Fibroblast of skin of right quadriceps (primary cell): ENCODE data around the gene CCDC88C.
"Not testable (repeated sequence)": the region's sequence is repeated elsewhere in the genome, so short reads cannot be mapped to it uniquely, and the experiment has no call there.

Experiments used
- DNase-seq: peaks from one replicate; pipeline ENCODE4 v3.0.0-alpha.2; 2013

The CCDC88C gene

GRCh38 chr14:91417983-91418386 lies 365 bp upstream of the CCDC88C start:
- DNase-seq = peak; percentile 20

DNA sequence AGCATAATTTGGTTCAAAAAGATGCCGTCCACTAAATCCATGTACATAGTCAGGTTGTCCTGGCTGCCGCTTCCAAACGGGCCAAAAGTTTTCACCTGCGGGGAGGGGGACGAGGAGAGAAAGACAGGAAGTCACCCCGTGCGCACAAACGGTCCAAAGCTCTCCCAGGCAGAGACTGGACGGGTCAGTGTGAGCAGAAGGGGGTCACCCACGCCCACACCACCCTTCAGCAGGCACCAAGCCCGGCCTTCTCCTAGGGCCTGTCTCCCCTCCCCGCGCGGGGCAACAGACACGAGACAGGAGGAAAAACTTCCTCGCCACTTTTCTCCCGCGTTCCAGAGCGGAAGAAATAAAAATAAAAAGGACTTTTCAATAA lies 888 bp downstream of the CCDC88C start:
- DNase-seq = no peak

- DNase-seq = no peak
Observed at GRCh38 chr14:91415794-91416743, 1.6 kb downstream of the CCDC88C start.

DNA sequence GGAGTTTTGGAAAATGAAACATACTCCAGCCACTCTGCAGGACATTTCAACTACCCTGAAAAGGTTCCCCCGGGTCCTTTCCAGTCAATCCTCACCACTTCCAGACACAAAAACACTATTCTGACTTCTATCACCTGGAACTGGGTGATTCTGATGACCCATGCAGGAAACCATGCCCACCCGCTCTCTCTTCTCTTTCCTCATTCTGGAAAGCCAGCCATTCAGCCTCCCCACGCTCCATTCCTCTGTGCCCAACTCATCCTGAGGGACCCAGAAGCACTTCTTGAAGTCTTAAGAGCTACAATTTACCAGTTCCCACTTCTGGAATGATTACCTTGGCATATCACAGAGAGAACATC lies 3.2 kb downstream of the CCDC88C start:
- no peak for DNase-seq

DNA sequence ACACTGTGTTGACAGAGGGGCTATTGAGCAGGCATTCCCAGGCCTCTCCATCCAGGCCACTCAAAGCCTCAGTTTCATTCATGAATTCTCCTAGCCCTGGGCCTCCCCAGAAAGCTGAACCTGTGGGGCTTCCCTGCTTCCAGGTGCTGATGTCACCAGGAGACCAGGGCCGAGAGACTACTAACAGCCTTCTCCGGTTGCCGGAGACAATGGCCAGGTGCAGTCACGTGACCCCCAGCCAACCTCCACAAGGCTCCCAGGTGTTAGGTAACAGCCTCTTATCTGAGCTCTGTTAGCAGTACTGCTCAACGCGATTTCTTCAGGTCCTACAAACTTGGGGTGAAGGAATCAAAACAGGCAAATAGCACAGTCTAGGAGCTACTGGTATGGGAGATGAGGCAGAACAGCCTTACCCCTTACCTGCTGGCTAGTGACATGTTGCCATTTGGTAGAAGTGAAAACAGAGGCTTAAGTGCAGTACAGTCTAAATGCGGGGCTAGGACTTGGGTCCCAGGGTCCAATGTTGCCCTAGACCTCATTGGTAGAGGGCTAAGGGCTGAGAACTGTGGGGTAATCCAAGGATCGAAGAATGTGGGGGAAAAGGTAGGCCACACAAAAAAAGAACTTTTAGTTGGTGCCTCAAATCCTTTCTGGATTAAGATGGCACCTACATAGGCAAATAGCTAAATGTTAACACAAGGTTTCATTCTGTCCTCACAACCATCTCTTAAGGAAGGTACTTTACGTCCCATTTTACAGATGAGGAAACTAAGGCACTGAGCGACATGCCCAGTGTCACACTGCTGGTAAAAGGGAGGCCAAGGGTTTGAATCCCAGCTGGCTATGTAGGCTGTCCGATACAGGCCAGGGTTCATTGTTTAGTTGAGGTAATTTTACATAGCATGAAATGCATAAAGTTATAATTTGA lies 3.8 kb downstream of the CCDC88C start:
- no peak for DNase-seq

DNA sequence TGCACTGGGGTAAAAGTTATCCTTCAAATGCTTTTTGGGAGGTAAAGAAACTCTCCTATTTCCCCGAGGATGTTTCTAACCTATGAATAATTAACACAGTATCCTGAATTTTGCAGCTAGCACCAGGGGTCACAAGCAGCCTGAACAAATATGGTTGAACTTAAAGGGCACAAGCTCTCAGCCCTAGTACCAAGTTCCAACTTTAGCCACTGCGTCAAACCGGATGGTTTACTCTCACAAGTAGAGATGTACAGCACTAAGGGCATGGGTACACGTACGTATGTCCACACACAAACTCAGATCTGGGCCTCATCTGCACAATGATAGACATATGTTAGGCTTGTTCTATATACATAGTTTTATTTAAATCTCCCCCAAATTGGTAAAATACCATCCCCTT lies 4.7 kb downstream of the CCDC88C start:
- DNase-seq = no peak

- no peak for DNase-seq
Observed at GRCh38 chr14:91410771-91411536, 6.7 kb downstream of the CCDC88C start.

GRCh38 chr14:91409928-91410718 lies 7.5 kb downstream of the CCDC88C start:
- no peak for DNase-seq

GRCh38 chr14:91409240-91409639 lies 8.4 kb downstream of the CCDC88C start:
- DNase-seq = not testable (repeated sequence)

- no peak for DNase-seq
Observed at GRCh38 chr14:91406982-91407381, 10.6 kb downstream of the CCDC88C start.

GRCh38 chr14:91406451-91406850 lies 11.2 kb downstream of the CCDC88C start:
- no peak for DNase-seq

GRCh38 chr14:91405724-91406435 lies 11.7 kb downstream of the CCDC88C start:
- DNase-seq = no peak

DNA sequence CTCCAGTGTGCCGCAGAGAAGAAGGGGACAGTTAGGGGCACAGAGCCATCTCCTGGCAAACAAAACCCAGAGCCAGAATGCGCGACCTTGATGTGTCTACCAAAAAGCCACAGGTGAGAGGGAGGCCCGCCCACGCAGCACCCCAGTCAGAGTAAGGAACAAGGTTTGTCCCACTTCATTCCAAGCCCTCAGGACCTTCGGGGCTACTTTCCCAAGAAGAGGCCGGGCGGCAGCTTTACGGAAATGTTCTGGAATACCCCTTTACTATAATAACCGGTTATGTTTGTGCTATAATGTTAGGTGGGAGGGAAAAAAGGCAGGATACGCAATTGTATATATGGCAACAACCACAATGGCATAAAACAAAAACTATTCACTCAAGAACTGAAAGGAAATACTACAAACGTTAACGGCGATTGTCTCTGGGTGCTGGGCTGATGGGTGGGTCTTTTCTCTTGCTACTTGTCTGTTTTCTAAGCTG lies 12.3 kb downstream of the CCDC88C start:
- DNase-seq = no peak

GRCh38 chr14:91402771-91403600 lies 14.6 kb downstream of the CCDC88C start:
- DNase-seq = no peak

DNA sequence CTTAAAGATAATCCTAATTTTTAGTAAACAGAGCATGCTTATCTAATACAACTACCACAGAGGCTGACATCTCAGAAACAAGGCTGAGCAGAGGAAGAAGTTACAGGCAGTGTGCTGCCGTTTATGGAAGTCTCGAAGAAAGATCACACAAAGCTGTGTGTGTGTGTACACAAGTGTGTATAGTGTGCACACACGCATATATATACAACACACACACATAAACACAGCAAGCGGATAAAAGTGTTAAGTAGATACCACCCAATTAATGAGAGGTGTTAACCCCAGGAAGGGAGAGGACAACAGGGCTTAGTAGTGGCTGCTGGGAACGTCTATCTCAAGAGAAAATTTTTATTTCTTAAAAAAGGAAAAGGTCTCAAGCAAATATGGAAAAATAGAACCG lies 15.3 kb downstream of the CCDC88C start:
- no peak for DNase-seq

GRCh38 chr14:91401751-91402150 lies 15.9 kb downstream of the CCDC88C start:
- DNase-seq = no peak

DNA sequence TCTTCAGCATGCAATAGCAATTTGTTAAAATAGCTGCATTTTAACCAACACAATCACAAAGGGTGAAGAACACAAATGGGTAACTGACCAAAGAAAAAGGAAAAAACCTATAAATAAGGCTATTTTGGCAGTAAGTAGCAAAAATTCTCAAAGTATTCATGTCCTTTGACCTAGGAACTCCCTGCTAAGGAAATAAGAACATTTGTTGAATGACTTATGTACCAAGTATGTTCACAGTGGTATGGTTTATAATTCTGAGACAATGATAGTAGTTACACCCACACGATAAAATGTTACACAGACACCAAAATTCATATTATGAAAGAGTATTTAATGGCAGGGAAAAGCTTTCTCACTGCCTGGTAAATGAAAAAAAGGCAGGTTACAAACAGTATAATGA lies 16.9 kb downstream of the CCDC88C start:
- DNase-seq = no peak

- no peak for DNase-seq
Observed at GRCh38 chr14:91399868-91400640, 17.6 kb downstream of the CCDC88C start.

- no peak for DNase-seq
Observed at GRCh38 chr14:91398707-91399106, 18.9 kb downstream of the CCDC88C start.
